Fibroblast of lung (primary cell): ENCODE data around the gene EEF2K.

Experiments used
- EZH2 ChIP-seq: IDR thresholded peaks from 2 replicates; pipeline ENCODE4 v1.5.1; 2012; ENCODE audit warnings: low read length, control low read depth, mild to moderate bottlenecking; ENCODE audit errors: missing control alignments
- TF ChIP-seq, protein P1 (sequence below), 2 donors: IDR thresholded peaks in 1 of 2; conservative IDR thresholded peaks in 1 of 2; 1 replicate in 1 of 2; 2 replicates in 1 of 2; pipeline ENCODE4 v1.5.1; 2011 to 2012; ENCODE audit warnings: low read length in 2 of 2, control low read depth in 1 of 2, inconsistent platforms in 1 of 2, low read depth in 1 of 2, mild to moderate bottlenecking in 1 of 2

DNA sequence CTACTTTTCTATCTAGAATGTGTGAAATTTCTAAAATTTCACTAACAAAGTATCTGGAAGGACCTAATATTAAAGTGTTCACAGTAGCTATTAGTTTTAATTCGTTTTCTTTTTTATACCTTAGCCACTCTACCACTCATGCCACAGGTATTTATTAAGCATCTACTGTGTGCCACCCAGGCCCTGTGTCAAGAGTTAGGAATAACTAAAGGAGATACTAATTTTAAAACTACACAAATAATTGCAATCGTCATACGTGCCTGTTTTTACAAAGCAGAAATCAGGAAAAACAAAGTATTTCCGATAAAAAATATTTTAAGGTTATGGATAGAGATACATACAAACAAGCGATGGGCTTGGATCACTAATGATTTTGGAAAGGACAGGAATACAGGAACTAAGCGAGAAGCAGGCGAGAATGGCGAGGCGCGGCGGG is 483 bp upstream of the EEF2K start:
- TF ChIP-seq, protein P1, sequence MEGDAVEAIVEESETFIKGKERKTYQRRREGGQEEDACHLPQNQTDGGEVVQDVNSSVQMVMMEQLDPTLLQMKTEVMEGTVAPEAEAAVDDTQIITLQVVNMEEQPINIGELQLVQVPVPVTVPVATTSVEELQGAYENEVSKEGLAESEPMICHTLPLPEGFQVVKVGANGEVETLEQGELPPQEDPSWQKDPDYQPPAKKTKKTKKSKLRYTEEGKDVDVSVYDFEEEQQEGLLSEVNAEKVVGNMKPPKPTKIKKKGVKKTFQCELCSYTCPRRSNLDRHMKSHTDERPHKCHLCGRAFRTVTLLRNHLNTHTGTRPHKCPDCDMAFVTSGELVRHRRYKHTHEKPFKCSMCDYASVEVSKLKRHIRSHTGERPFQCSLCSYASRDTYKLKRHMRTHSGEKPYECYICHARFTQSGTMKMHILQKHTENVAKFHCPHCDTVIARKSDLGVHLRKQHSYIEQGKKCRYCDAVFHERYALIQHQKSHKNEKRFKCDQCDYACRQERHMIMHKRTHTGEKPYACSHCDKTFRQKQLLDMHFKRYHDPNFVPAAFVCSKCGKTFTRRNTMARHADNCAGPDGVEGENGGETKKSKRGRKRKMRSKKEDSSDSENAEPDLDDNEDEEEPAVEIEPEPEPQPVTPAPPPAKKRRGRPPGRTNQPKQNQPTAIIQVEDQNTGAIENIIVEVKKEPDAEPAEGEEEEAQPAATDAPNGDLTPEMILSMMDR (conservative IDR thresholded peaks at IDR 0.05 in 1 of 2, IDR thresholded peaks at IDR 0.05 in 1 of 2; ENCODE audit: low read depth in 1 of 2, low read length in 2 of 2): no peak
- no peak for TF ChIP-seq EZH2
